Muscle layer of colon (tissue), 2 donors: ENCODE measurements around the gene ZFYVE28.

Experiments
- H3K27ac ChIP-seq: one replicate; pipeline ENCODE4 v1.7.0; 2013; ENCODE audit warnings: low read depth, mild to moderate bottlenecking, low read length, moderate library complexity
- H3K27me3 ChIP-seq, 2 donors: one replicate each; pipeline ENCODE4 v1.7.0; 2013; ENCODE audit warnings: low read length in 2 of 2, mild to moderate bottlenecking in 2 of 2; ENCODE audit not compliant: insufficient read depth in 2 of 2, control insufficient read depth in 1 of 2
- H3K36me3 ChIP-seq: one replicate; pipeline ENCODE4 v1.7.0; 2013; ENCODE audit warnings: mild to moderate bottlenecking, low read length; ENCODE audit not compliant: insufficient read depth
- H3K4me1 ChIP-seq: one replicate; pipeline ENCODE4 v1.7.0; 2013; ENCODE audit warnings: mild to moderate bottlenecking, low read length; ENCODE audit not compliant: insufficient read depth
- H3K4me3 ChIP-seq, 2 donors: one replicate each; pipeline ENCODE4 v1.7.0; 2013; ENCODE audit warnings: low read length in 2 of 2, low read depth in 1 of 2, mild to moderate bottlenecking in 1 of 2, moderate library complexity in 1 of 2
- H3K9ac ChIP-seq: one replicate; pipeline ENCODE4 v1.7.0; 2013; ENCODE audit warnings: low read length
- H3K9me3 ChIP-seq: one replicate; pipeline ENCODE4 v1.7.0; 2013; ENCODE audit warnings: mild to moderate bottlenecking, low read length
- donor health status: abdominal sarcoma.
- donor health status: Adenocarcinoma of cecum.

The ZFYVE28 gene

GRCh38 chr4:2256156-2256731, 162.2 kb downstream of the ZFYVE28 start:
- Histone ChIP-seq H3K4me1 (peaks cover 63% of the 10 kb centered on the region), H3K9me3 (no peaks in the 10 kb centered on the region), H3K36me3 (peaks cover 35% of the 10 kb centered on the region), H3K27me3 (no peaks in the 10 kb centered on the region), H3K4me3 (peak overlapping the region; percentile 38), H3K27ac (peak overlapping the region; percentile 82), H3K9ac (peak overlapping the region; percentile 15)

- peaks cover 41% of the 10 kb centered on the region for H3K36me3 ChIP-seq
- H3K4me1 ChIP-seq: peaks cover 62% of the 10 kb centered on the region
- peak overlapping the region; percentile 15 for H3K9ac ChIP-seq
- peak overlapping the region; percentile 38 for H3K4me3 ChIP-seq
- no peaks in the 10 kb centered on the region for H3K27me3 ChIP-seq
- H3K9me3 ChIP-seq: no peaks in the 10 kb centered on the region
- H3K27ac ChIP-seq: peak overlapping the region; percentile 82
These were observed 162.8 kb downstream of the ZFYVE28 start for GRCh38 chr4:2255501-2256155.

GRCh38 chr4:2254665-2255500, 163.6 kb downstream of the ZFYVE28 start:
- no peaks in the 10 kb centered on the region for H3K9me3 ChIP-seq
- peak overlapping the region; percentile 82 for H3K27ac ChIP-seq
- no peaks in the 10 kb centered on the region for H3K27me3 ChIP-seq
- H3K9ac ChIP-seq: no peak overlapping the region
- peaks cover 54% of the 10 kb centered on the region for H3K4me1 ChIP-seq
- peaks cover 47% of the 10 kb centered on the region for H3K36me3 ChIP-seq
- no peak overlapping the region for H3K4me3 ChIP-seq

GRCh38 chr4:2253160-2254084, 165.0 kb downstream of the ZFYVE28 start:
- Histone ChIP-seq H3K27ac (no peak overlapping the region), H3K36me3 (peaks cover 50% of the 10 kb centered on the region), H3K9me3 (no peaks in the 10 kb centered on the region), H3K9ac (no peak overlapping the region), H3K4me1 (peaks cover 40% of the 10 kb centered on the region), H3K4me3 (no peak overlapping the region), H3K27me3 (no peaks in the 10 kb centered on the region)

GRCh38 chr4:2252530-2253091, 165.8 kb downstream of the ZFYVE28 start:
- H3K9ac ChIP-seq: no peak overlapping the region
- no peak overlapping the region for H3K4me3 ChIP-seq
- H3K27me3 ChIP-seq: no peaks in the 10 kb centered on the region
- H3K9me3 ChIP-seq: no peaks in the 10 kb centered on the region
- H3K27ac ChIP-seq: no peak overlapping the region
- H3K36me3 ChIP-seq: peaks cover 45% of the 10 kb centered on the region
- peaks cover 31% of the 10 kb centered on the region for H3K4me1 ChIP-seq

- Histone ChIP-seq H3K36me3 (peaks cover 42% of the 10 kb centered on the region), H3K27me3 (no peaks in the 10 kb centered on the region), H3K4me1 (peaks cover 25% of the 10 kb centered on the region), H3K4me3 (no peak overlapping the region), H3K9me3 (no peaks in the 10 kb centered on the region), H3K9ac (no peak overlapping the region), H3K27ac (no peak overlapping the region)
These were observed 166.5 kb downstream of the ZFYVE28 start for GRCh38 chr4:2251795-2252529.

- Histone ChIP-seq H3K4me1 (peaks cover 18% of the 10 kb centered on the region), H3K27me3 (no peaks in the 10 kb centered on the region), H3K9ac (no peak overlapping the region), H3K27ac (no peak overlapping the region), H3K4me3 (no peak overlapping the region), H3K36me3 (peaks cover 42% of the 10 kb centered on the region), H3K9me3 (no peaks in the 10 kb centered on the region)
These were observed 167.2 kb downstream of the ZFYVE28 start for GRCh38 chr4:2251073-2251794.

GRCh38 chr4:2250357-2251072, 167.9 kb downstream of the ZFYVE28 start:
- Histone ChIP-seq H3K4me3 (no peak overlapping the region), H3K9ac (no peak overlapping the region), H3K27me3 (no peaks in the 10 kb centered on the region), H3K36me3 (peaks cover 42% of the 10 kb centered on the region), H3K27ac (no peak overlapping the region), H3K4me1 (peaks cover 11% of the 10 kb centered on the region), H3K9me3 (no peaks in the 10 kb centered on the region)

- Histone ChIP-seq H3K36me3 (peaks cover 39% of the 10 kb centered on the region), H3K4me1 (peaks cover 6% of the 10 kb centered on the region)
These were observed 168.7 kb downstream of the ZFYVE28 start for GRCh38 chr4:2249526-2250356.

More at GRCh38 chr4:2249526-2250356, 168.7 kb downstream of the ZFYVE28 start:
- Histone ChIP-seq H3K9ac (no peak overlapping the region), H3K9me3 (no peaks in the 10 kb centered on the region), H3K4me3 (no peak overlapping the region), H3K27me3 (no peaks in the 10 kb centered on the region), H3K27ac (no peak overlapping the region)
